GM21825 (cell line): ENCODE data around the gene ACTR1A.

Experiments used
- ATAC-seq: cut with Tn5 transposase; IDR thresholded peaks from one replicate; pipeline ENCODE4 v1.9.1; 2021; ENCODE audit warnings: mild to moderate bottlenecking, moderate library complexity; ENCODE audit not compliant: unreplicated experiment

The ACTR1A gene

GRCh38 chr10:102431452-102432124 lies 70.9 kb downstream of the ACTR1A start:
- no peak for ATAC-seq

GRCh38 chr10:102429468-102429867 lies 73.0 kb downstream of the ACTR1A start:
- ATAC-seq: no peak
